Calu3 (cell line): ENCODE data around the gene CENPH. TPM values are rescaled to one million over a fixed set of nuclear protein-coding genes. Genes with fewer than 3 reads are reported as not detected.

Experiments
- BruUV-seq: library from RNA; stranded (reverse); fragments of 400-500 nt; replicated peaks from 2 replicates; lab custom pipeline; 2021; lab: Mats Ljungman, UMichigan
- CTCF ChIA-PET: fragments of 300-600 bp; sonication (Branson Sonifier 250); formaldehyde crosslinking; loops from one replicate; lab custom pipeline; 2022; ENCODE audit warnings: antibody characterized with exemption; lab: Charles Lee
- DNase-seq: peaks from one replicate; pipeline ENCODE4 v3.0.0; 2022
- H3K27ac Mint-ChIP-seq: one replicate; pipeline ENCODE4 v1.8.0; 2022; ENCODE audit warnings: mixed read lengths; ENCODE audit not compliant: unreplicated experiment
- H3K27me3 Mint-ChIP-seq: one replicate; pipeline ENCODE4 v1.8.0; 2022; ENCODE audit warnings: mixed read lengths; ENCODE audit not compliant: unreplicated experiment
- H3K36me3 Mint-ChIP-seq: one replicate; pipeline ENCODE4 v1.8.0; 2022; ENCODE audit warnings: mild to moderate bottlenecking, moderate library complexity, mixed read lengths; ENCODE audit not compliant: insufficient read depth, unreplicated experiment
- H3K4me1 Mint-ChIP-seq: one replicate; pipeline ENCODE4 v1.8.0; 2022; ENCODE audit warnings: mild to moderate bottlenecking, low read depth, mixed read lengths; ENCODE audit not compliant: unreplicated experiment
- H3K4me3 Mint-ChIP-seq: one replicate; pipeline ENCODE4 v1.8.0; 2022; ENCODE audit warnings: mild to moderate bottlenecking, low read depth, moderate library complexity, mixed read lengths; ENCODE audit not compliant: unreplicated experiment
- H3K9me3 Mint-ChIP-seq: one replicate; pipeline ENCODE4 v1.8.0; 2022; ENCODE audit warnings: low read depth, mixed read lengths; ENCODE audit not compliant: unreplicated experiment
- CTCF ChIP-seq: fragments of 200-600 bp; IDR thresholded peaks from one replicate; pipeline ENCODE4 v1.8.0; 2022; ENCODE audit warnings: antibody characterized with exemption; ENCODE audit not compliant: unreplicated experiment
- intact Hi-C: fragments of 100-400 bp; cut with micrococcal nuclease; formaldehyde crosslinking; loops from one replicate; pipeline ENCODE4 v1.10.0; 2022; ENCODE audit not compliant: unreplicated experiment
- total RNA-seq: library from RNA; stranded (reverse); gene quantifications from 2 replicates; pipeline ENCODE4 v1.2.3, GENCODE V29; 2022

CENPH gene
- total RNA-seq, 1 experiment from 2014 or later = 17.0 TPM

DNA sequence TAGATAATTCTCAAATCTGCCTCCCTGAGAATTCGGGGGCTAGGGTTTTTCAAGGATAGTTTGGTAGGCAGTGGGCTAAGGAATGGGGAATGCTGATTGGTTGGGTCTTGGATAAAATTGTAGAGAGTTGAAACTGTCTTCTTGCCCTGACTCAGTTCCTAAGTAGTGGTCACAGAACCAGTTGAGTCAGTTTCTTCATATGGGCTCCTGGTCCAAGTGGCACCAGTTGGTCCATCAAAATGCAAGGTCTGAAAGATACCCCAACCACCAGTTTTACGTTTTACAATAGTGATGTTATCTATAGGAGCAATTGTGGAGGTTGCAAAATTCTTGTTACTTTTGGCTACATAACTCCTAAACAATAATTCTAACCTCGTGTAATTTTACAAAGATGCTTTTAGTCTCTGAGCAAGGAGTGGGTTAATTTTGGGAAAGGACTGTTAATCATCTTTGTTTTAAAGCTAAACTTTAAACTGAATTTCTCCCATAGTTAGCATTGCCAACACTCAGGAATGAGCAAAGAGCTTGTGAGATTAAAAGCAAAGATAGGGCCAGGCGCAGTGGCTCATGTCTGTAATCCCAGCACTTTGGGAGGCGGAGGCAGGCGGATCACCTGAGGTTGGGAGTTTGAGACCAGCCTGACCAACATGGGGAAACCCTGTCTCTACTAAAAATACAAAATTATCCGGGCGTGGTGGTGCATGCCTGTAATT lies 53.0 kb downstream of the CENPH start:
- no peak overlapping the region for H3K4me3 Mint-ChIP-seq
- CTCF ChIA-PET = no interaction called here
- H3K27ac Mint-ChIP-seq = no peak overlapping the region
- no peak for TF ChIP-seq CTCF
- intact Hi-C loops = no loop called here
- BruUV-seq = no TSS peak
- H3K9me3 Mint-ChIP-seq = peaks cover 4% of the 10 kb centered on the region
- no peak for DNase-seq
- H3K36me3 Mint-ChIP-seq = peaks cover 18% of the 10 kb centered on the region
- peaks cover 36% of the 10 kb centered on the region for H3K4me1 Mint-ChIP-seq
- no peaks in the 10 kb centered on the region for H3K27me3 Mint-ChIP-seq

- no peak for TF ChIP-seq CTCF
- no peak for DNase-seq
- H3K4me1 Mint-ChIP-seq = peaks cover 16% of the 10 kb centered on the region
- H3K9me3 Mint-ChIP-seq = peaks cover 4% of the 10 kb centered on the region
- H3K36me3 Mint-ChIP-seq = peaks cover 12% of the 10 kb centered on the region
- intact Hi-C loops = no loop called here
- no peaks in the 10 kb centered on the region for H3K27me3 Mint-ChIP-seq
- no peak overlapping the region for H3K27ac Mint-ChIP-seq
- CTCF ChIA-PET = no interaction called here
- H3K4me3 Mint-ChIP-seq = no peak overlapping the region
- BruUV-seq = no TSS peak
Observed at GRCh38 chr5:69245031-69245430, 55.6 kb downstream of the CENPH start.

DNA sequence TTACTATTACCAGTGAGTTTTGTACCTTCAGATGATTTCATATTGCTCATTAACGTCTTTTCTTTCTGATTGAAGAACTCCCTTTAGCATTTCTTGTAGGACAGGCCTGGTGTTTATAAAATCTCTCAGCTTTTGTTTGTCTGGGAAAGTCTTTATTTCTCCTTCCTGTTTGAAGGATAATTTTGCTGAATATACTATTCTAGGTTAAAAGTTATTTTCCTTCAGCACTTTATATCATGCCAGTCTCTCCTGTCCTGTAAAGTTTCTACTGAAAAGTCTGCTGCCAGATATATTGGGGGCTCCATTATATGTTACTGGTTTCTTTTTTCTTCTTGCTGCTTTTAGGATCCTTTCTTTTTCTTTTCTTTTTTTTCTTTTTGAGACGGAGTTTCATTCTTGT lies 58.6 kb downstream of the CENPH start:
- H3K27ac Mint-ChIP-seq = no peak overlapping the region

DNA sequence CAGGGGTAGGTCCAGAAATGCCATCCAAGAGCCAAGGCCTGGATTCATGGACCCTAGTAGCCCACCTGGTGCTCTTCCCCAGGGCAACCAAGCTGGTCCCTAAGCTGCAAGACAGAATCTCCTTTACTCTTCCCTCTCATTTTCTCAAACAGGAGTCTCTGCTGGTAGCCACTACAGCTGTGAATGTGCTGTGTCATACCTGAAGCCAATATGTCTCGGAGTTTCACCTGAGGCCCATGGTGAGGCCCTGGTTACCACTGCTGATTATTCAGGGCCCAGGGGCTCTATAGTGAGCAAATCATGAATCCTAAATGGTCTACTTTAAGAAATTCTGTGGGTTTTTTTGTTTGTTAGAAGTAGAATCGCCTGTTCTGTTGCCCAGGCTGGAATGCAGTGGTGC lies 61.2 kb downstream of the CENPH start:
- H3K27me3 Mint-ChIP-seq = no peaks in the 10 kb centered on the region
- no TSS peak for BruUV-seq
- no peak overlapping the region for H3K27ac Mint-ChIP-seq
- H3K9me3 Mint-ChIP-seq = peaks cover 3% of the 10 kb centered on the region
- intact Hi-C loops = no loop called here
- CTCF ChIA-PET = no interaction called here
- H3K4me3 Mint-ChIP-seq = no peak overlapping the region
- no peak for DNase-seq
- no peaks in the 10 kb centered on the region for H3K4me1 Mint-ChIP-seq
- H3K36me3 Mint-ChIP-seq = no peaks in the 10 kb centered on the region
- no peak for TF ChIP-seq CTCF

More for the DNA sequence above, 58.6 kb downstream of the CENPH start:
- Mint-ChIP-seq H3K36me3 (peaks cover 3% of the 10 kb centered on the region), H3K9me3 (peaks cover 4% of the 10 kb centered on the region), H3K4me3 (no peak overlapping the region), H3K4me1 (peaks cover 5% of the 10 kb centered on the region), H3K27me3 (no peaks in the 10 kb centered on the region)
- BruUV-seq = no TSS peak
- DNase-seq = no peak
- intact Hi-C loops = no loop called here
- TF ChIP-seq CTCF = no peak
- CTCF ChIA-PET = no interaction called here
